ENCODE results near the gene RB1.

Gene RB1

GRCh38 chr13:48294653-48295052 is 8.9 kb upstream of the RB1 start:
- H3K4me3 ChIP-seq (replicated peaks in 1 of 2; ENCODE audit: low read depth in 2 of 2, low read length in 2 of 2): no peak overlapping the region
- no peak for DNase-seq (ENCODE audit: low read depth in 2 of 2)
- TF ChIP-seq, protein P1, sequence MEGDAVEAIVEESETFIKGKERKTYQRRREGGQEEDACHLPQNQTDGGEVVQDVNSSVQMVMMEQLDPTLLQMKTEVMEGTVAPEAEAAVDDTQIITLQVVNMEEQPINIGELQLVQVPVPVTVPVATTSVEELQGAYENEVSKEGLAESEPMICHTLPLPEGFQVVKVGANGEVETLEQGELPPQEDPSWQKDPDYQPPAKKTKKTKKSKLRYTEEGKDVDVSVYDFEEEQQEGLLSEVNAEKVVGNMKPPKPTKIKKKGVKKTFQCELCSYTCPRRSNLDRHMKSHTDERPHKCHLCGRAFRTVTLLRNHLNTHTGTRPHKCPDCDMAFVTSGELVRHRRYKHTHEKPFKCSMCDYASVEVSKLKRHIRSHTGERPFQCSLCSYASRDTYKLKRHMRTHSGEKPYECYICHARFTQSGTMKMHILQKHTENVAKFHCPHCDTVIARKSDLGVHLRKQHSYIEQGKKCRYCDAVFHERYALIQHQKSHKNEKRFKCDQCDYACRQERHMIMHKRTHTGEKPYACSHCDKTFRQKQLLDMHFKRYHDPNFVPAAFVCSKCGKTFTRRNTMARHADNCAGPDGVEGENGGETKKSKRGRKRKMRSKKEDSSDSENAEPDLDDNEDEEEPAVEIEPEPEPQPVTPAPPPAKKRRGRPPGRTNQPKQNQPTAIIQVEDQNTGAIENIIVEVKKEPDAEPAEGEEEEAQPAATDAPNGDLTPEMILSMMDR (IDR thresholded peaks at IDR 0.05; ENCODE audit: low read depth, low read length): no peak

DNA sequence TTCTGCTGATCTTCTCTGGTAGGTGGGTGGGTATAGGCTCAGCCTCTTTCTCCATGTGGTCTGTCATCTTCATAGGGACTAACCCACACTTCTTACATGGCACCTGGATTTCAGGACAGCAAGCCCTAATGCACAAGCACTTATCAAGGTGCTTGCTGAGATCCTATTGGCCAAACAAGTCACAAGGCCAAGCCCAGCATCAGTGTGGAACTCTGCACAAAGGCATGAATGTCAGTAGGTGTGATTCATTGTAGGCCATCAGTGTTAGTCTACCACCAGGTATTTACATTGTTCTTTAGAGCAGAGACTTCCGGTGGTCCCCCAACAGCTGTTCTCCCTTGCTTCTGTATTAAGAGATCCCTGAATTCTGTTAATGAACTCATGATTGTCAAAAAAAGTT is 8.3 kb upstream of the RB1 start:
- H3K4me3 ChIP-seq (replicated peaks in 1 of 2; ENCODE audit: low read depth in 2 of 2, low read length in 2 of 2): no peak overlapping the region
- DNase-seq (ENCODE audit: low read depth in 2 of 2): no peak

DNA sequence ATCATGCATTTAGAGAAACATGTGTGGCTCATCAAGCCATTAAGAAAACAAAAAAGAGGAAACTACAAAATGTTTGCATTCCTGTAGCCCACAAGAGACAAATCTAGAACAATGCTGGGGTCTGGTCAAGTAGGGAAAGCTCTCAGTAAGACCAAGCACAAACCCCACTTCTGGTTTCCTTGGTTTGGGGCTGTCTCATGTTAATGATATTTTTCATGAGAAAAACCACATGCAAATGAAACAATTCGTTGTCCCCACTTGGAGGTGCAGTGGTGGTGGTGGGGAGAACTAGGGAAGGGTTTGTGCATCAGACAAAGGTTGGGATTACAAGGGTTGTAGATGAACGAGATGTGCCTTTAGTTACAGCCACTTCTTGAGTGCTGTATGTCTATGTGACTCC is 7.0 kb upstream of the RB1 start:
- TF ChIP-seq, protein P1 (IDR thresholded peaks at IDR 0.05; ENCODE audit: low read depth, low read length): no peak
- DNase-seq (ENCODE audit: low read depth in 2 of 2): no peak
- no peak overlapping the region for H3K4me3 ChIP-seq (replicated peaks in 1 of 2; ENCODE audit: low read depth in 2 of 2, low read length in 2 of 2)

More for the DNA sequence above, 8.3 kb upstream of the RB1 start:
- TF ChIP-seq, protein P1 (IDR thresholded peaks at IDR 0.05; ENCODE audit: low read depth, low read length): no peak

GRCh38 chr13:48297131-48297786 is 6.3 kb upstream of the RB1 start:
- no peak for DNase-seq (ENCODE audit: low read depth in 2 of 2)
- H3K4me3 ChIP-seq (replicated peaks in 1 of 2; ENCODE audit: low read depth in 2 of 2, low read length in 2 of 2): no peak overlapping the region
- TF ChIP-seq, protein P1 (IDR thresholded peaks at IDR 0.05; ENCODE audit: low read depth, low read length): no peak

GRCh38 chr13:48299591-48299990 is 4.0 kb upstream of the RB1 start:
- no peak for DNase-seq (ENCODE audit: low read depth in 2 of 2)
- TF ChIP-seq, protein P1 (IDR thresholded peaks at IDR 0.05; ENCODE audit: low read depth, low read length): no peak
- no peak overlapping the region for H3K4me3 ChIP-seq (replicated peaks in 1 of 2; ENCODE audit: low read depth in 2 of 2, low read length in 2 of 2)

DNA sequence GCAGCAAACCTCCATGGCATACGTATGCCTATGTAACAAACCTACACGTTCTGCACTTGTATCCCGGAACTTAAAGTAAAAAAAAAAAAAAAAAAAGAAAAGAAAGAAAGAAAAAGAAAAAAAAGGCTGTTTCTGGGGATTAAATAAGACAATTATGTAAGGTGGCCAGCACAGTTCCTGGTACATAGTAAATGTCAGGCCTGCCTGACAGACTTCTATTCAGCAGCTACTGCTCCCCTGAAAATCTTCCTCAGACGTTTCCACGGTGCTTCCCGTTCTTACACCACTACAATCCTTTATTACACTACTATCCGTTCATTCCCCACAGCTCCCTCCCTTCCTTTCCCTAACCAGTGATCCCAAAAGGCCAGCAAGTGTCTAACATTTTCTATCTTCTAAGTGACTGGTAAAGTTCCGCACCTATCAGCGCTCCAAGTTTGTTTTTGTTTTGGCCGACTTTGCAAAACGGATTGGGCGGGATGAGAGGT is 636 bp upstream of the RB1 start:
- TF ChIP-seq, protein P1 (IDR thresholded peaks at IDR 0.05; ENCODE audit: low read depth, low read length): no peak
- H3K4me3 ChIP-seq (replicated peaks in 1 of 2; ENCODE audit: low read depth in 2 of 2, low read length in 2 of 2): peak overlapping the region; percentile 75 to 76
- no peak for DNase-seq (ENCODE audit: low read depth in 2 of 2)
